Subcutaneous adipose tissue (tissue), 4 donors: ENCODE data around the gene GMDS. TPM values are rescaled to one million over a fixed set of nuclear protein-coding genes. Genes with fewer than 3 reads are reported as not detected.

Experiments used
- total RNA-seq, 4 donors: library from RNA; depleted of rRNA; stranded (reverse); fragments of >200 nt; gene quantifications; one replicate each; pipeline ENCODE4 v1.1.0, GENCODE V29; 2016
- TF ChIP-seq, protein P1 (sequence below): fragments of 450-650 bp; IDR thresholded peaks from one replicate; pipeline ENCODE4 v1.5.1; 2016; ENCODE audit warnings: low read depth, mild to moderate bottlenecking, control low read depth, antibody characterized with exemption, moderate library complexity

Gene GMDS
- total RNA-seq, 4 donors from 2014 or later, result 10.1 to 17.3 (median 13.9) TPM

DNA sequence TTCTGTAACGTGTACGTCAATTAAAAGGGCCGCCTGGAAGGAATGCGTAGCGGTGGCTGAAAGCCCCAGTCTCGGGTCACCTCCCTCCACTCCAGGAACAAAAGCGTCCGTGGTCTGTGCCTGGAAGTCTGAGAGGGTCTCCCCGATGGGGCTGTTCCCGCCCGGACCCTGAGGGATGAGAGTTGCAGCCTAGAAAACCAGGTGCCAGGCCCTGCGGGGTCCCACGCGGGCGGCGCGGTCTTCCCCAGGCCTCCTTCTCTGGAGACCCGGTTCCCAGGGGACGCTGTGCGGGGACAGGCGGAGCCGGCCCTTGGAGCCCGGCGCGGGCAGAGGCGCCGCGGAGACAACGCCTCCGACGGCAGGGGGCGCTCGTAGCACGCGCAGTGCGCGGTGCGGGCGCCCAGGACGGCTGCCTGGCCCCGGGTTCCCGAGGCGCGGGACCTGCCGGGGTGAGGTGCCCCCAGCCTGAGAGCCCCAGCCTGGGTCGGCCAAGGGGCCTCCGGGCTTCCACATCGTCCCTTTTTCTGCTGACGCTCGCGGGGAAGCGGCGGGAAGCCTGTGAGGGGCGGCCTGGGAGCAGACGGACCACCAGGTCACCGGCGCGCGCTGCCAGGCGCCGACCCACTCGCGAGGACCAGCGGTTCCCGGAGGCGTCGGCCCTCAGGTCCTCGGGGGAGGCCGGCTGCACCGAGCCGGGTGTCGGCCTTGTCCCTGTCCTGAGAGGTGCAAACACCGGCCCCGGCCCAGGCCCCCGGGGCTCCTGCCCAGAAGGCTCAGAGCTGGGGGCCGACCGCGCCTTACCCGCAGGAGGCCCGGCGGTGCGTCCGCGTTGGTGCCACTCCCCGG is 641.0 kb downstream of the GMDS start:
- TF ChIP-seq, protein P1, sequence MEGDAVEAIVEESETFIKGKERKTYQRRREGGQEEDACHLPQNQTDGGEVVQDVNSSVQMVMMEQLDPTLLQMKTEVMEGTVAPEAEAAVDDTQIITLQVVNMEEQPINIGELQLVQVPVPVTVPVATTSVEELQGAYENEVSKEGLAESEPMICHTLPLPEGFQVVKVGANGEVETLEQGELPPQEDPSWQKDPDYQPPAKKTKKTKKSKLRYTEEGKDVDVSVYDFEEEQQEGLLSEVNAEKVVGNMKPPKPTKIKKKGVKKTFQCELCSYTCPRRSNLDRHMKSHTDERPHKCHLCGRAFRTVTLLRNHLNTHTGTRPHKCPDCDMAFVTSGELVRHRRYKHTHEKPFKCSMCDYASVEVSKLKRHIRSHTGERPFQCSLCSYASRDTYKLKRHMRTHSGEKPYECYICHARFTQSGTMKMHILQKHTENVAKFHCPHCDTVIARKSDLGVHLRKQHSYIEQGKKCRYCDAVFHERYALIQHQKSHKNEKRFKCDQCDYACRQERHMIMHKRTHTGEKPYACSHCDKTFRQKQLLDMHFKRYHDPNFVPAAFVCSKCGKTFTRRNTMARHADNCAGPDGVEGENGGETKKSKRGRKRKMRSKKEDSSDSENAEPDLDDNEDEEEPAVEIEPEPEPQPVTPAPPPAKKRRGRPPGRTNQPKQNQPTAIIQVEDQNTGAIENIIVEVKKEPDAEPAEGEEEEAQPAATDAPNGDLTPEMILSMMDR, result no peak

DNA sequence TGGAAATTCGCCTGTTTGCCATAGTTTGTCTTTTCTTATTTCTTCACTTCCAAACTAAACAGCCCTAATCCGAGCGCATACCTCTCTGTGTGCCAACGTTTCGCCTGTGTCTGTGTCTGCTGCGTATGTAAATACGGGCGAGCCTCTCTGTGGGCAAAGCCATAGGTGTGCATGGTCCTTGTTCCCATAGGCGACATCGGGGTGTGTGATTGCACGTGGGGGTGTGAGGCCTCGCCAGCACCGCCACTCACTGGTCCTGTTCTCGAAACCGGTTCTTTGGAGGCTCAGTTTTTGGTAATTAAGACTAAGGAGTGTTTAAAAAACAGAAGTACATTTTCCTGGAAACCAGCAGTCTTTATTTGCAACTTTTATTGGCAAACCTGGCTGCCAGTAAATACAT is 641.7 kb downstream of the GMDS start:
- TF ChIP-seq, protein P1, result no peak

DNA sequence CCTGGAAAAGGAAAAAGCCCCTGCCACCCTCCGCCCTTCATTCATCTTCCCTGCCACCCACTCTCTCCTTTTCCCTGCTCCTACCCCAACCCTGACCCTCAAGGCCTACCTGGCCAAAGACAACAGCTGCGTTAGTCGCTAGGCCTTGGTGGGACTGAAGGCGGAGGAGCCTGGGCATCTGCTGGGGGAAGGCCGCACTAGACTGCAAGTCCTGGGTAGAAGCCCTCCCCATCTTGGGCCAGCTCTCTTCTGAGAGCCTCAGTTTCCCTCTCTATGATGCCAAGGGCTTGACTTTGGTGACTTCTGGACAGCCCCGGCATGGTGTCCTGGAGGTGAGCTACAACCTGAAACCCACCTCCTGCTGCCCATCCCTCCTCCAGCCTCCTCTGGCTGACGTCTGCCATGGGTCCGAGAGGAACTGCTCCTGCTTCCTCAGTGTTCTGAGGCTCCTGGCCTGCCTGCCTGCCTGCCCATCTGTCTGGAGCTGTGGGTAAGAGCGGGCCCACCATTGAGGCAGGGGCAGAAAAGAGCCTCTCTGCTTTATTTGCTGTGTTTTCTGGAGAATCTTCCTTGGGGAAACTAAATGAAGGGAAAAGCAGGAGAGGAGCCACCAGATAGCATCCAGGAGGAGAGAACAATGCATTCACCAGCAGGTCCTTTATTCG is 643.2 kb downstream of the GMDS start:
- TF ChIP-seq, protein P1, result no peak

DNA sequence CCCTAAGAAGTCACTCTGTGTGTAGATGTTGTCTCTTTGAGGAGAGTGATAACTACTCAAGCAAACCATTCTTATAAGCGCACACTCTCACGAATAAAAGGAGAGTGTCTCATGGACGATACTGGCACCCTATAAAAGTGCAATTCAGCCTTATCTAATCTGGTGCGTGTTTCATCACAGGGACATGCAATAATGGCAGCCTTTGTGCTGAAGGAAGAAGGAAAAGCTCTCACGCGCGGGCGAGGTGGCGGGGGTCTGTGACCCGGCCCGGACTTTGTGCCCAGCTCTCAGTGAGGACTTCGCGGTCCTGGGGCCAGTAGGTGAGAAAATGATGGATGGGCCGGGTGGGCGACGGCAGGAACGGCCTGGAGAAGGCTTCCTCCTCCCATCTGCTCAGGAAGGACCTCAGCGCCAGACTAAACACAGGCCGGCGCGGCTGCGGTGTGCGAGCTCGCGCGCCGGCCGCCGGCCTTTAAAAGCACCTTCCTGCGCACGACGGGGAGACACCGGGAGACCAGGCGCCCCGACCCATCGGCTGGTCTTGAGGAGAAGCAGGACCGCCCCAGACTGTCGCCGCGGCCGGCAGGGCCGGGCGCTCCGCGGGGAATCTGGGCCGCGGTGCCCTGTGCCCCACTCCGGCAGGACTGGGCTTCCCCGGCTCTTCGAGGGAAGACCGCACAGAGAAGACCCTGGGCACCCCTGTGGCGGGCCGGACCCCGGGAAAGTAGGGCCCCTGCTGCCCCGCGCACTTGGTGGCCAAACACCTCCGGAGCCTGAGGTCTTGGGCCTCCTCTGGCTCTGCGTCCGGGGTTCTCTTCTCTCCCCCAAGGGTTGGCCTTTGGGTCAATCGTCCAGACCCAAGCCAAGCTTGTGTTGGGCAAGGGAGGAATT is 644.0 kb downstream of the GMDS start:
- TF ChIP-seq, protein P1, result no peak

DNA sequence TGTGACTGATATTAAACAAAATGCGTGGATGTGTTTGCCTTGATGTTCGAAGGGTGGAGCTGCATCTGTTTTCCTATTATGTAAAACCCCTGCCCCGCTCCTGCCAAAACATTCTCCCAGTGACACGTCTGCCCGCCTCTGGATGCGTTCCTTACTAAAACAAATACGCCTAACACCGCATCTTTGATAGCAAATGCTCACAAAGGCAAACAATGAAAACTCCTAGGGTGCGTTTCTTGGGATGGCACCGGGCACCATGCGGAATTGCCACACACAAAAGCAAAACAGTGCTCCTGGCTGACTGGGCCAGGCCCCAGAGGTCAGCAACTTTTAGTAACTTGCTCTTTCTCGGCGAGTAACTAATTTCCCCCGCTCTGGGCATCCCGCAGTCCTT is 644.6 kb downstream of the GMDS start:
- TF ChIP-seq, protein P1, result no peak

DNA sequence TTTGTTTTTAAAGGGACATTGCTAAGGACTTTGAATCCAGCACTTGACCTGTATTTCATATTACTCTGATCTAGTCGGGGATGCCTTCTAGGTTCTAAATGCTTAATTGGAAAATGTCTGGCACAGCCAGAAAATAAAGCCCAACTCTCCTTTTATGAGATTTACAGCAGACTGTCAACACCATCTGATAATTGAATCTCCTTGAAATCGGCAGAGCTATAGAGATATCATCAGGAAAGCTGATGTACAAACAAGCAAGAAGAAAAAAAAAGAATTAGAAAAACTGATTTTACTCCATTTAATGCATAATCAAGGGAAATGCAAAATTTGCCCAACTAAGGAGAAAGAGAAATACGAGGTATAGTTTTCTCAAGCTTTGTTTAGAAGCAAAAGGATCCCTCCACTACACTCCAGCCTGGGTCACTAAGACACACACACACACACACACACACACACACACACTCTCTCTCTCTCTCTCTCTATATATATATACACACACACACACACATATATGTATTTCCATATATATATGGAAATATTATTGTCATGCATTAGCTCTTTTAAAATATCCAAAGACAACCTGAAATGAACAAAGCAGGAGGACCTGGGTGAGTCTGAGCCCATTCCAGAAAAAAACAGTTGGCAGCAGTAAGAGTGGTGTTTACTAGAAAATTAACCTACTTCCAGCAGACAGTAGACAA is 645.2 kb downstream of the GMDS start:
- TF ChIP-seq, protein P1, result no peak
